ENCODE results near the gene NKTR.

DNA sequence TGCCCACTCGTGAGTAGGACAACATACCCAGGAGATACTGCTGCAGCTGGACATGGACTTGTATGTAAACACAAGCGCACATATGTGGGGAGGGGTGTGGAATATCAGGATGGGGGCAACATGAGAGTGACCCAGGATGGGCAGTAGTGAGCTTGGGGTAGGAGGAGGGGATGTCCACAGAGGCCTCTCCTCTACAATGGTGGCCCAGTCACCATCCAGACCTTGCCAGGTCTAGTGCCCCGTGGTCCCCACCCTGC is 52.7 kb downstream of the NKTR start:
- TF ChIP-seq REST (IDR thresholded peaks at IDR 0.05; ENCODE audit: low read depth) (no peak), CEBPB (IDR thresholded peaks at IDR 0.05) (no peak), FOXM1 (IDR thresholded peaks at IDR 0.05; ENCODE audit: borderline replicate concordance, low read depth) (no peak), EGR1 (IDR thresholded peaks at IDR 0.05) (no peak), EP300 (IDR thresholded peaks at IDR 0.05; ENCODE audit: borderline replicate concordance) (no peak), TEAD4 (IDR thresholded peaks at IDR 0.05) (no peak), YY1 (IDR thresholded peaks at IDR 0.05; ENCODE audit: low read depth) (no peak), MAX (IDR thresholded peaks at IDR 0.05) (no peak), TAF1 (IDR thresholded peaks at IDR 0.05; ENCODE audit: low read depth) (no peak), ZBTB7A (IDR thresholded peaks at IDR 0.05; ENCODE audit: low read depth) (no peak), NFIC (IDR thresholded peaks at IDR 0.05) (no peak), RAD21 (IDR thresholded peaks at IDR 0.05; ENCODE audit: low read depth) (no peak), CREB1 (IDR thresholded peaks at IDR 0.05; ENCODE audit: low read depth) (no peak)
